ENCODE results near the gene TM9SF4.

Gene TM9SF4

GRCh38 chr20:32127347-32127746, 17.8 kb downstream of the TM9SF4 start:
- no peak for DNase-seq (ENCODE audit: low read depth in 3 of 3)

GRCh38 chr20:32128167-32128566, 18.7 kb downstream of the TM9SF4 start:
- DNase-seq (ENCODE audit: low read depth in 3 of 3), result no peak

GRCh38 chr20:32129863-32130262, 20.3 kb downstream of the TM9SF4 start:
- DNase-seq (ENCODE audit: low read depth in 3 of 3), result no peak

GRCh38 chr20:32130352-32130751, 20.8 kb downstream of the TM9SF4 start:
- no peak for DNase-seq (ENCODE audit: low read depth in 3 of 3)

- no peak for DNase-seq (ENCODE audit: low read depth in 3 of 3)
These were observed 21.5 kb downstream of the TM9SF4 start for GRCh38 chr20:32130965-32131364.

GRCh38 chr20:32132911-32133549, 23.5 kb downstream of the TM9SF4 start:
- DNase-seq (ENCODE audit: low read depth in 3 of 3), result no peak

GRCh38 chr20:32134026-32134425, 24.5 kb downstream of the TM9SF4 start:
- no peak for DNase-seq (ENCODE audit: low read depth in 3 of 3)

GRCh38 chr20:32135983-32136515, 26.5 kb downstream of the TM9SF4 start:
- DNase-seq (ENCODE audit: low read depth in 3 of 3), result no peak

GRCh38 chr20:32138921-32139320, 29.4 kb downstream of the TM9SF4 start:
- no peak for DNase-seq (ENCODE audit: low read depth in 3 of 3)

GRCh38 chr20:32139947-32140346, 30.4 kb downstream of the TM9SF4 start:
- DNase-seq (ENCODE audit: low read depth in 3 of 3), result no peak

- no peak for DNase-seq (ENCODE audit: low read depth in 3 of 3)
These were observed 31.1 kb downstream of the TM9SF4 start for GRCh38 chr20:32140603-32141002.

- no peak for DNase-seq (ENCODE audit: low read depth in 3 of 3)
These were observed 32.0 kb downstream of the TM9SF4 start for GRCh38 chr20:32141465-32141980.

GRCh38 chr20:32142088-32142487, 32.6 kb downstream of the TM9SF4 start:
- DNase-seq (ENCODE audit: low read depth in 3 of 3), result no peak

- no peak for DNase-seq (ENCODE audit: low read depth in 3 of 3)
These were observed 33.5 kb downstream of the TM9SF4 start for GRCh38 chr20:32142991-32143390.

GRCh38 chr20:32144898-32145662, 35.6 kb downstream of the TM9SF4 start:
- no peak for DNase-seq (ENCODE audit: low read depth in 3 of 3)

- DNase-seq (ENCODE audit: low read depth in 3 of 3), result no peak
These were observed 40.2 kb downstream of the TM9SF4 start for GRCh38 chr20:32149566-32150170.

GRCh38 chr20:32150291-32150848, 40.9 kb downstream of the TM9SF4 start:
- no peak for DNase-seq (ENCODE audit: low read depth in 3 of 3)

GRCh38 chr20:32152421-32153155, 43.1 kb downstream of the TM9SF4 start:
- DNase-seq (ENCODE audit: low read depth in 3 of 3), result no peak

- DNase-seq (ENCODE audit: low read depth in 3 of 3), result no peak
These were observed 43.7 kb downstream of the TM9SF4 start for GRCh38 chr20:32153156-32153665.

GRCh38 chr20:32153771-32154170, 44.3 kb downstream of the TM9SF4 start:
- DNase-seq (ENCODE audit: low read depth in 3 of 3), result no peak

Measured in stimulated activated CD4-positive, alpha-beta T cell treated with anti-CD3 and anti-CD28 coated beads, TNF-alpha, amount 100 ng/mL, for 48 hours (primary cell).